Glomerular visceral epithelial cell (primary cell): ENCODE results near the gene CDH23.
"Not testable (repeated sequence)": the region's sequence is repeated elsewhere in the genome, so short reads cannot be mapped to it uniquely, and the experiment has no call there.

Source experiments
- DNase-seq: peaks from one replicate; pipeline ENCODE4 v3.0.0-alpha.2; 2016; ENCODE audit errors: extremely low spot score

CDH23 gene

GRCh38 chr10:71396711-71397295 is at the start of gene CDH23:
CDH23 (plus strand) TSS chr10:71396920; CDS start chr10:71439832, 42,912 bp downstream.
- DNase-seq: no peak

- DNase-seq: no peak
Observed at GRCh38 chr10:71347587-71348395, 48.9 kb upstream of the CDH23 start.

GRCh38 chr10:71348850-71349249 is 47.9 kb upstream of the CDH23 start:
- DNase-seq: no peak

- DNase-seq: peak; percentile 37
Observed at GRCh38 chr10:71349406-71349805, 47.3 kb upstream of the CDH23 start.

GRCh38 chr10:71351087-71351486 is 45.6 kb upstream of the CDH23 start:
- no peak for DNase-seq

- no peak for DNase-seq
Observed at GRCh38 chr10:71351628-71352319, 44.9 kb upstream of the CDH23 start.

GRCh38 chr10:71353639-71354038 is 43.1 kb upstream of the CDH23 start:
- no peak for DNase-seq

GRCh38 chr10:71354776-71355175 is 41.9 kb upstream of the CDH23 start:
- no peak for DNase-seq

GRCh38 chr10:71355886-71356285 is 40.8 kb upstream of the CDH23 start:
- DNase-seq: no peak

- no peak for DNase-seq
Observed at GRCh38 chr10:71357792-71358265, 38.9 kb upstream of the CDH23 start.

GRCh38 chr10:71358277-71358676 is 38.4 kb upstream of the CDH23 start:
- no peak for DNase-seq

GRCh38 chr10:71358906-71359305 is 37.8 kb upstream of the CDH23 start:
- not testable (repeated sequence) for DNase-seq

GRCh38 chr10:71359364-71360046 is 37.2 kb upstream of the CDH23 start:
- DNase-seq: no peak

GRCh38 chr10:71360735-71361134 is 36.0 kb upstream of the CDH23 start:
- no peak for DNase-seq

GRCh38 chr10:71361581-71361980 is 35.1 kb upstream of the CDH23 start:
- DNase-seq: no peak

- no peak for DNase-seq
Observed at GRCh38 chr10:71362141-71362540, 34.6 kb upstream of the CDH23 start.

GRCh38 chr10:71363936-71364335 is 32.8 kb upstream of the CDH23 start:
- no peak for DNase-seq

- no peak for DNase-seq
Observed at GRCh38 chr10:71365366-71365765, 31.4 kb upstream of the CDH23 start.

- DNase-seq: no peak
Observed at GRCh38 chr10:71366690-71367089, 30.0 kb upstream of the CDH23 start.

GRCh38 chr10:71367271-71367670 is 29.4 kb upstream of the CDH23 start:
- no peak for DNase-seq

GRCh38 chr10:71368176-71368575 is 28.5 kb upstream of the CDH23 start:
- DNase-seq: no peak

GRCh38 chr10:71368643-71369042 is 28.1 kb upstream of the CDH23 start:
- DNase-seq: no peak
